ENCODE data around the gene NLRC5.

DNA sequence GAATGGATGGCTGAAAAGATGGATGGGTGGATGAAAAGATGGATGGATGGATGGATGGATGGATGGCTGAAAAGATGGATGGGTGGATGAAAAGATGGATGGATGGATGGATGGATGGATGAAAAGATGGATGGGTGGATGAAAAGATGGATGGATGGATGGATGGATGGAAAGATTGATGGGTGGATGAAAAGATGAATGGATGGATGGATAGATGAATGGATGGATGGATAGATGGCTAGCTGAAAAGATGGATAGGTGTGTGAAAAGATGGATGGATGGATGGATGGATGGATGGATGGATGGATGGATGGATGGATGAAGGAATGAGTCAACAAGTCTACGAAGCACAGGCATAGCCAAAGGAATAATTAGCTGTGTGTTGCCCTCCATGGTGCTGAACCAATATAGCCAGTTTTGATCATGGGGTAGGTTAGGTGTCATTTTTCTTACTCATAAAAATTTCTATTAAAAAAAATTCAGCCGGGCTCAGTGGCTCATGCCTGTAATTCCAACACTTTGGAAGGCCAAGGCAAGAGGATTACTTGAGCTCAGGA is 41.1 kb downstream of the NLRC5 start:
- TF ChIP-seq, protein P1, sequence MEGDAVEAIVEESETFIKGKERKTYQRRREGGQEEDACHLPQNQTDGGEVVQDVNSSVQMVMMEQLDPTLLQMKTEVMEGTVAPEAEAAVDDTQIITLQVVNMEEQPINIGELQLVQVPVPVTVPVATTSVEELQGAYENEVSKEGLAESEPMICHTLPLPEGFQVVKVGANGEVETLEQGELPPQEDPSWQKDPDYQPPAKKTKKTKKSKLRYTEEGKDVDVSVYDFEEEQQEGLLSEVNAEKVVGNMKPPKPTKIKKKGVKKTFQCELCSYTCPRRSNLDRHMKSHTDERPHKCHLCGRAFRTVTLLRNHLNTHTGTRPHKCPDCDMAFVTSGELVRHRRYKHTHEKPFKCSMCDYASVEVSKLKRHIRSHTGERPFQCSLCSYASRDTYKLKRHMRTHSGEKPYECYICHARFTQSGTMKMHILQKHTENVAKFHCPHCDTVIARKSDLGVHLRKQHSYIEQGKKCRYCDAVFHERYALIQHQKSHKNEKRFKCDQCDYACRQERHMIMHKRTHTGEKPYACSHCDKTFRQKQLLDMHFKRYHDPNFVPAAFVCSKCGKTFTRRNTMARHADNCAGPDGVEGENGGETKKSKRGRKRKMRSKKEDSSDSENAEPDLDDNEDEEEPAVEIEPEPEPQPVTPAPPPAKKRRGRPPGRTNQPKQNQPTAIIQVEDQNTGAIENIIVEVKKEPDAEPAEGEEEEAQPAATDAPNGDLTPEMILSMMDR (IDR thresholded peaks at IDR 0.05), result no peak
- TF ChIP-seq POLR2AphosphoS5 (IDR thresholded peaks at IDR 0.05) (no peak), POLR2A (IDR thresholded peaks at IDR 0.05) (no peak)
